Dedifferentiated amniotic fluid mesenchymal stem cell (primary cell): Measurements from ENCODE around the gene PSEN1.

ENCODE experiments used
- DNase-seq: peaks from one replicate; pipeline ENCODE4 v3.0.0-alpha.2; 2016; ENCODE audit errors: extremely low spot score

Gene PSEN1

DNA sequence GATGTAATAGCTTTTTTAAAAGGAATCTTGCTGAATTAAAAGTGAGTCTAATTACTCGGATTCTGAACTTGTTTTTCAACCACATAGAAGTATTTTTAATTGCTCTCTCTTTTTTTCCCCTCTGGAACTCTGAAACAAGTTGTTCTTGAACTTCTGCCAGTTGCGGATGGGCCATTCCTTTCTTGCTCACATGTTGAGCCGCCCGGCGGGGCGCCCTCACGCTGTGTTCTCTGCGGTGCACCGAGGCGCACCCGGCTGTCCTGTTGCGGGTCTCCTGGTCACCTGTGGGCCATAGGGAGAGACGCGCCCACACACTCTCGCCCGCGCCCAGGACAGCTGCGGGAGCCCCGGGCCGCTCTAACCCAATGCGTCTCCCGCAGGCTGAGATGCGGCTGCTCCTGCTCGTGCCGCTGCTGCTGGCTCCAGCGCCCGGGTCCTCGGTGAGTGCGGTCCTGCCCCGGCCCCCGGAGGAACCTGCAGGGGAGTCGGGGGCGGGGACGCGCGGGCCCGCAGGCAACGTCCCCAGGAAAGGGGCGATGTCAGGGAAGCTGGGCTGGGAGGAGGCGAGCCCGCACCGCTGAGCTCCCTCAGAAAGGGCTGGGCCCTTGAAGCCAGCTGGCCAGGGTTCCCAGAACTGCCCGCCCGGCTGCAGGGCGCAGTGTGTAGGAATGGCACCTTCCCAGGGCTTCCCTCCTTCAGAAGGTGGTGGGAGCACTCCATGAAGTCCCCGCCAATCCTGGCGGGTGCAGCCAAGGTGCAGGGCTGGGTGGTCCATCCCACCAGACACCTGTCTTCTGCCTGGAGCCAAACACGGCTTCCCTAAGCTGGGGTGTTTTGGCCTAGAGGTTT lies 103.3 kb downstream of the PSEN1 start:
- DNase-seq: peak; percentile 42

DNA sequence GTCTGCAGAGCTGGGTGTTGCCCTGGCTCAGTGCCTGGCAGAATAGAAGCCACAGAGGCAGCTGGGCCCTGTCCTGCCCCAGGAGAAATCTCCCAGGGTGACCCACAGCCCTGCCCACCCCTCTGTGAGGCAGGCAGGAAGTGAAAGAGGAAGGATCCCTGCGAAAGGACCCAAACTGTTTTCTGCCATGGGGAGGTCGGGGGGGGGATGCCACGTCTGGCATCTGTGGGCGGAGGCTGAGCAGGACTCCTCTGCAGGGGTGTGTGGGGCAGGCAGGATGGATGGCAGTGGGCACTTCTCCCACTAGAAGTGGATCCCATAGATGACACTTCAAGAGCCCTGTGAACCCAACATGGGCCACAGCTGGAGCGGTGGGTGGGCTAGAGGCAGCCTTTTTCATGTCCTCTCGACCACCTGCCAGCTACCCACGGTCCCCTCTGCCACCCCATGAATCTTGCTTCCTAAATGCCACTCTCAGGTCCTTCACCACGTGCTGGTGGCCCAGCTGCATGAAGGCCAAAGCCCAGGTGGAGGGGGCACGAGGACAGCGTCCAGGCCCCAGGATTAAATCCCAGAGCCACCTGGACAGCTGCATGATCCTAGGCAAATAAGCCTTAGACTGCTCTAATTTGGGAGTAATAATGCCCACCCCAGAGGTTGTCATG lies 104.6 kb downstream of the PSEN1 start:
- no peak for DNase-seq

DNA sequence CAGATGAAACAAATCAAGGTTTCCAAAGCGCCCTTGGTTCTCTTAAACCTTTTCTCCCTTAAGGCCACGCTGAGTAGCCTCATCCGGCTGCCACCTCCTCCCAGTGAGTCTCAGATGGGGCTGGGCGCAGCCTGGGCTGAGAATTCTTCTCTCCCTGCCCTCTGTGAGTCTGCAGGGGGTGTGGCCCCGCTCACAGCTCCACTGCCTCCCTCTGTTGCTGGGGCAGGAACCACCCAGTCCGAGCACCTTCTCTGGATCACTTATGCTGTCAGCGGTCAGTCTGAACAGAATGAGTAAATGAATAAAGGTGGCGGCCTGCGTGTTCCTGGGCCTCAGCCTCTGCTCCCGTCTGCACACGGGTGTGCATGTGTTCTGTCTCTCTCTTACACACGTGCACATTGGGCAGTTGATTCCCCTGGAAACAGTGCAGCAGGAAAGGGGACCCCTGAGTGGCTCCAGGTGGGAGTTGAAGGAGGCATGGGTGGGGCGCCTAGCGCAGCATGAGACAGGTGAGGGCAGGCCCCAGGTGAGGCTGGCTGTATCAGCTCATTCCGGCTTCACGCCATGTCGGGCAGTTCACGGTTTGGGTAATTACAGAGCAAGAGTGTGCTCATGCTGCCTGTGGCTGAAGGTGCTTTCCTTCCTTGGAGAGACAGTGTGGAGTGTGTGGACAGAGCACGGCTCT lies 105.3 kb downstream of the PSEN1 start:
- DNase-seq: no peak

DNA sequence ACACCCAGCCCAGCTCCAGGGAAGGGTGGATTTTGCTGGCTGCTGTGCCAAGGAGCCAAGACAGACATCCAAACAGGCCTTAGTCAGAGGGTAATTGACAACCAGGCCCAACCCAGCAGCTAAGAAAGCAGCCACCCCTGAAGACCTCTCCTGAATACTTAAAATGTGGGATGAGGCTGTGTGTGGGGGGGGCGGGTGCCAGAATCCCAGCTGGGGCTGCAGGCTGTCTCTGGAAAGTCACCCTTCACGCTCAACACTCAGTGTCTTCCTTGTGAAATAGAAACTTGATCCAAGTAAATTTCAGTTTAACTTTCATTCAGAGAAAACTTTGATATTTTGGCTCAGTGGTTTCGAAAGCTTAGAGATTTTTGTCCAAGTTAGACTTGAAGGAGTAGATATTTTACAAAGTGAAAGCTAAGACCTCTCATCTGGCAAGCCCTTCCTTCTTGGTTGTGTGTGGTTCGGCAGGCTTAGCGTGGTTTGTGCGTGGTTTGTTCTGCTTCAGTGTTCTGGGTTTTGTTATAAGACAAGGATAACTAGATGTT lies 106.1 kb downstream of the PSEN1 start:
- no peak for DNase-seq

DNA sequence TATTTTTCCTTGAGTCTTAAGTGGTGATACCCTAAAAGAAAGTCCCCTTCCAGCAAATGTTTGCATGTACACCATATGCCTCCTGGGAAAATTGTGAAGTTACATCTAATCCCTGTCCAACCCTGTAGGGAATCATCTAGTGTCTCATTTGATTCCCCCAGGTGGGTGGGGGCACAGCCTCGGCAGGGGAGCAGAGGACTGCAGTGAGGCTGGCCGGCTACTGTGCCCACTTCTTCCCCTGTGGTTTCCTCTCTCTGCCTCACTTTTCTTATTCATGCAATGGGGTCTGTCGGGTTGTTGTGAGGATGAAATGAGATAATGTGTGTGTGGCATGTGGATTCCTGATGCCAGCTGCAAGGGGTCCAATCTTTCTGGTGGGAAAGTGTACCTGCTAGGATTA lies 107.0 kb downstream of the PSEN1 start:
- no peak for DNase-seq

DNA sequence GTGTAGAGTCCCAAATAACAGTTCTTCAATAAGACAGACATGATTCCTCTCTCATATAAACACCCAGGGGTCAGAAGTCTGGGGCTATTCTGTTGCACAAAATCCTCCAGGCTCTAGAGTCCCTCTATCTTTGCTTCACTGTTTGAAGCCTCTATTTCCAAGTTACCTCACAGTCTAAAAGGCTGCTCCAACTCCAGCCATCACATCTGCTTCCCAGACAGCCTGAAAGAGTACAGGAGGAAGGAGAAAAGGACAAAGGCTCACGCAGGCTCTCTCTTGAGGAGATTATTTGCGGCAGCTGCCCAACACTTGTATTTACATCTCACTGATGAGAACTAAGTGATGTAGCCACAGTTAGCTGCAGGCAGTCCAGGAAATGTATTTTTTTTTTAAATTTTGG lies 107.4 kb downstream of the PSEN1 start:
- DNase-seq: no peak

DNA sequence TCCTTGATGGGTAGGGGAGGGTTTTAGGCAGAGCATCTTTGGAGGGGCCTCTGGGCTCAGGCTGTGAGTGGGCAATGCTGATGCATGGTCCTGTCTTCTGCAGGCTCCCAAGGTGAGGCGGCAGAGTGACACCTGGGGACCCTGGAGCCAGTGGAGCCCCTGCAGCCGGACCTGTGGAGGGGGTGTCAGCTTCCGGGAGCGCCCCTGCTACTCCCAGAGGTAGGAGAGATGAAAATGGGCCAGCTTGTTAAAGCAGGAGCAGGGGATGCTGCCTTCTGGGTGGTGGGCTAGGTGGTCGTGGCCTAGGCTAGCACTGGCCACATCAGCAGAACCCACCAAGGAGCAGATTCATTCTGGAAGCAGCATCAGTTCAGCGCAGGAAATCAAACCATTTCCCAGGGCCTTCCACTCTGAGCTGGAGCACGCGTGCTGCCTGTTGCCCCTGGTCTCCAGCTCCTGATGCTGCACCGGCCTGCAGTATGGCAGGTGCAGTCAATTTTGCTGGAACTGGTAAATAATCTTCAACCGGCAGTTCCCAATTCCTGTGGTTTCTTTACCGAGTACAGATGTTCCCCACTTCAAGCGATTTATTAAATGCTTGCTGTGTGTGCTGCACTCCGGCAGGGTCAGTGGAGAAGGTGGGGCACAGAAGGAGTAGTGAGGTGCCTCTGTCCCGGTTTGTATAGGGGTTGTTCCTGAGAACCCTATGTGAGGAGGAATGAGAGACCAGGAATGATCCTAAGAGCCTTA lies 108.4 kb downstream of the PSEN1 start:
- no peak for DNase-seq

DNA sequence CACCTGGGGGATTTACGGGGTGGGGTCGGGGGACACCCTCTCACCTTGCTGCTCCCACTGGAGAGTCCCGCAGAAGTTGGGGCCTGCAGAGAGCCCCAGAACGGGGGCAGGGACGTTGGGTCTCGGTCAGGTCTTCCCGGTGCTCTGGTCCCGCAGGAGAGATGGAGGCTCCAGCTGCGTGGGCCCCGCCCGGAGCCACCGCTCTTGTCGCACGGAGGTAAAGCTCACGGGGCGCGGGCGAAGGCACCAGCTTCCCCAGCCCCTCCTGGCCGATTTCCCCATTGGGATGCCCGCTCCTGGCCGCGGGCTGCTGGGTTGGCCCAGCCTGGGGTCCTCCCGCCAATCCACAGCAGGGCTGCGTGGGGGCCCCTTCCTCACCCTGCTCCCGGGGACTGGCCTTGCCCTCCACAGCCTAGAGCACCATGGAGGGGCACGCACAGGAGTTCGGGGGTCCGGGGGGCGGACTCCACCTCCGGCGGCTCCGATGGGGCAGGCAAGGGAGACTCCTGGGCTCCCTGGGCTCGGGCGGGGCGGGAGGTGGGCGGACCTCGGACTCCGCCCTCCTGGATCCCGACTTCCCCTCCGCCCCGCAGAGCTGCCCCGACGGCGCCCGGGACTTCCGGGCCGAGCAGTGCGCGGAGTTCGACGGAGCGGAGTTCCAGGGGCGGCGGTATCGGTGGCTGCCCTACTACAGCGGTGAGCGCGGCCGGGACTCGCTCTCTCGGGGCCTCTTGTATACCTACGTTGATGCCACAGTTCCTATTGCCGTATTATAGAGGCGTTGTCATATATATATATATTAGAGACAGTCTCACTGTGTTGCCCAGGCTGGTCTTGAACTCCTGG lies 109.4 kb downstream of the PSEN1 start:
- DNase-seq: no peak

DNA sequence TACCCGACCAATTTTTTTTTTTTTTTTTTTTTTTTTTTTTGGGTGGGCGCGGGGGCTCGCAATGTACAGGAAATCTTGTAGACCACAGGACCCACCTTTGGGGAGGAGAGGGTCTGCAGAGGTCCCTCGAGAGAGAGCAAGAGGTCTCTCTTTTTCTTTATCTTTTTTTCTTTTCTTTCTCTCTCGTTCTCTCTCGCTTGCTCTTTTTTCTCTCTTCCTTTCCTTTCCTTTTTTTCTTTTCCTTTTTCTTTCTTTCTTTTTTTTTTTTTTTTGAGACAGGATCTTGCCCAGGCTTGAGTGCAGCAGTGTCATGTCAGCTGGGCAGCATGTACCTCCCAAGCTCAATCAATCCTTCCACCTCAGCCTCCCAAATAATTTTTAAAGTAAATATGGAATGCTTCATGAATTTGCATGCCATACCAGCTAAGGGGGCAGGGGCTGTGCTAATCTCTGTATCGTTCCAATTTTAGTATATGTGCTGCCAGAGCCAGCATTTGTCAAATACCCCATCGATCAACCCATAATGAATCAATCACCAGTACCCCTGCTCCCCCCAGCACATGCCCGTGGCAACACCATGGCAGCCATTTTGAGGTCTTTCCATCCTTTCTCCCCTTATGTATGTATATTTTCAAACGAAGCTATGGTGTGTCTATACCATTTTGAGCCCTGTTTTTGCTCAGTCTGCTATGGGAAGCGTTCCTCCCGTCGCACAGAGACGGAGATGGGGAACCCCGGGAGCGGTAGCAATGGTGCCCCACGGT lies 110.3 kb downstream of the PSEN1 start:
- no peak for DNase-seq

DNA sequence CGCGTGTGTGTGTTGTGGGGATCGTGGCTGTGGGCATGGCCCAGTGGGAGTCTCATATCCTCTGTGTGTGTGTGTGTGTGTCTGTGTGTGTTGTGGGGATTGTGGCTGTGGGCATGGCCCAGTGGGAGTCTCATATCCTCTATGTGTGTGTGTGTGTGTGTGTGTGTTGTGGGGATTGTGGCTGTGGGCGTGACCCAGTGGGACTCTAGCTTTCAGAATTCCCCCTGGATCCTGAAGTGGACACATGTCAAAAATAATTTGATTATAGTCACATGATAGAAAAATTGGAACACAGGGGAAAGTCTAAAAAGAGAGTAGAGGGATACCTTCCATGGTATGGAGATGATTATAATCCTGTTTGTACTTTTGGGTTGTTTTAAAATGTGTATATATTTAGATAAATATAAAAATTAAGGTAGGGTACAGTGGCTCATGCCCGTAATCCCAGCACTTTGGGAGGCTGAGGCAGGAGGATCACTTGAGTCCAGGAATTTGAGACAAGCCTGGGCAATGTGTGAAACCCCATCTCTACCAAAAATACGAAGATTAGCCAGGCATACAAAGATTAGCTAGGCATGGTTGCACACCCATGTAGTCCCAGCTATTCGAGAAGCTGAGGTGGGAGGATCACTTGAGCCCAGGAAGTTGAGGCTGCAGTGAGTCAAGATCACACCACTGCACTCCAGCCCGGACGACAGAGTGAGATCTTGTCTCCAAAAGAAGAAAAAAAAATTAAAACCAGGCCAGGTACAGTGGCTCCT lies 112.0 kb downstream of the PSEN1 start:
- DNase-seq: no peak

DNA sequence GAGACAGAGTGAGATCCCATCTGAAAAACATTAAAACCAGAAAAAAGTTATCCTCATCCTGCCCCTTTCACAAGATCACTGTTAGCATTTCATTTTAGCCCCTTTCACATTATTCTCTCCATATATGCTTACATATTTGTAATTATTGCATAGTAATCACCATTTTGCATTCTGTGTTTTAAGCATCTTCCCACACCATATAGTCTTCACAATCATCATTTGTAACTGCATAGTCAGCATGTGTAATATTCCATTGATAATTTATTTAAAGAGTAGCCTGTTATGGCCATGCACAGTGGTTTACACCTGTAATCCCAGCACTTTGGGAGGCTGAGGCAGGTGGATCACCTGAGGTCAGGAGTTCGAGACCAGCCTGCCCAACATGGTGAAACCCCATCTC lies 112.8 kb downstream of the PSEN1 start:
- no peak for DNase-seq

DNA sequence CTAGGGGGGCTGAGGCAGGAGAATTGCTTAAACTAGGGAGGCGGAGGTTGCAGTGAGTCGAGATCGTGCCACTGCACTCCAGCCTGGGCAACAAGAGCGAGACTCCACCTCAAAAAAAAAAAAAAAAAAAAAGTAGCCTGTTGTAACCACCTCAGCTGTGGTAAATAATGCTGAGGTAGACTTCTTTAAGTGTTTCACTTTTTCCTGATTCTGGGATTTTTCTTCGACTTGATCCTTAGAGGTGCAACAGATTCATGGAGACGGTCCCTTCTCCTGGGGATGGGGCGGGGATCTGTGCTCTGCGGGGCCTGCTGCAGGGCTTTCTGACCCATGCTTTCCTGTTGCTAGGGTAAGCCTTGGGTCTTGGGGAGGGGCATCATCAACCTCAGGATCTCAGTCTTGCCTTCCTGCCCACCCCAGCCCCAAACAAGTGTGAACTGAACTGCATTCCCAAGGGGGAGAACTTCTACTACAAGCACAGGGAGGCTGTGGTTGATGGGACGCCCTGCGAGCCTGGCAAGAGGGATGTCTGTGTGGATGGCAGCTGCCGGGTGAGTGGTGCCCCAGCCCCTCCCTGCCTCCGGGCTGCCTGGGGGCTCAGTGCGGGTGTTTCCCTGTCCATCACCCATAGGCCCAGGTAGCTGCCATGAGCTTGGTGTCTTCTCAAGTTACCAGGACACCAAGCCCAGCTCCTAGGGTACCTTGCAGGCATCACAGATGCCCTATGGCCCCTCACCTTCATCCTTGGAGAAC lies 113.4 kb downstream of the PSEN1 start:
- DNase-seq: no peak

DNA sequence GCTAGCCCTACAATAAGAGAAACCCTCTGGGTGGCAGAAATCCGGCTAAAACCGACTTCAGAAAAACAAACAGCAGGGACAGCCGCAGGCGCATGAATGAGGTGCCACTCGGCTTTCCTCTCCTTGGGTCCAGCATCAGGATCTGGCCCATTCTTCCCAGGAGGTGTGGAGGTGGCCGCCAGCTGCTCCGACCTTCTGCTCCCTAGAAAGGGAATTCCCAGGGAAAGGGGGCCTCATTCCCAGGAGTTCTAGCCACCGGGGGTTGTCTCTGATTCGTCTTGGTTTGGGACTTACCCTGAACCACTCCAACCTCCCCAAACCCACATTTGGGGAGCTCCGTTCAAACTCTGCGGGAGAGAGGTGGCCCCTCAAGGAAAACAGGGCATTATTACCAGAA lies 114.0 kb downstream of the PSEN1 start:
- no peak for DNase-seq

DNA sequence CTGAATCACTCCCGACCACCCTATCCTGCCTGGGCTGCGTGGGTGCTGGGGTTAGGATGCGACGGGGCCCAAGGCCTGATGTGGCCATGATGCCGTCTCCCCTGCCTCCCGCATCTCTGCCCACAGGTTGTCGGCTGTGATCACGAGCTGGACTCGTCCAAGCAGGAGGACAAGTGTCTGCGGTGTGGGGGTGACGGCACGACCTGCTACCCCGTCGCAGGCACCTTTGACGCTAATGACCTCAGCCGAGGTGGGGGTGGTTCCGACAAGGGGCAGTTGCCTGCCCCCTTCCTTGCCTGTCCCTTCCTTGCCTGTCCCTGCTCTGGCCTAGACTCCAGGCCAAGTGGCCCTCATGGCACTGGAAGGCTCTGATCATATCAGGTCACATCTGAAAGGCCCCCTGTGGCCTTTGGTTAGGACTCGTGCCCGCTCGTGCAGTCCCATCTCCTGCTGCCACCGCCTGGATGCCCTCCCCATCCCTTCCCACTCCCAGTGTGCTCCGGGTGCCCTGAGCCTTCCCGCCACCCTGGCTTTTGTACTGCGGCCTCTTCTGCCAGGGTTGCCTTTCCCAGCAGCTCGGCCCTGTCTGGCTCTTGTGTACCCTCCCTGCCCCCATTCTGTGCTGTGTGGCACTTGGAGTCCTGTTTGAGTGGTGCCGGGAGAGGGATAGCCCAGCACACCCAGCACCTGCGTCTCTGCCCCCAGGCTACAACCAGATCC lies 114.6 kb downstream of the PSEN1 start:
- no peak for DNase-seq

DNA sequence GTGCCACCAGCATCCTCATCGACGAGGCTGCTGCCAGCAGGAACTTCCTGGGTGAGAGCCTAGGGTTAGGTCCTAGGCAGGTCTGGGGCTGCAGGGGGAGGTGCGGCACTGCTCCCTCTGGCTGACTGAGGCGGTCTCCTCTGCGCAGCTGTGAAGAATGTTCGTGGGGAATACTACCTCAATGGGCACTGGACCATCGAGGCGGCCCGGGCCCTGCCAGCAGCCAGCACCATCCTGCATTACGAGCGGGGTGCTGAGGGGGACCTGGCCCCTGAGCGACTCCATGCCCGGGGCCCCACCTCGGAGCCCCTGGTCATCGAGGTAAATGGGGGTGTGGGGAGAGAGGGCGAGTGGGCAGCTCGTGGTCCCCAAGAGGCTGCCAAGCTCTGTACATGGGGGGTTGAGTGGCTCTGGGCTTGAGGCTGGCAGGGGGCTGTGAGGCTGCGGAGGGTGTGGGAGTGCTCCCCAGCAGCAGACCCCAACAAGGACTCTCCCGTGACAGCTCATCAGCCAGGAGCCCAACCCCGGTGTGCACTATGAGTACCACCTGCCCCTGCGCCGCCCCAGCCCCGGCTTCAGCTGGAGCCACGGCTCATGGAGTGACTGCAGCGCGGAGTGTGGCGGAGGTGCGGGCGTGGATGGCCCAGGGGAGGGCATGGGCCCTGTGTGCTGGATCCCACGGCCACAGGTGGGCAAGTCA lies 115.4 kb downstream of the PSEN1 start:
- no peak for DNase-seq

DNA sequence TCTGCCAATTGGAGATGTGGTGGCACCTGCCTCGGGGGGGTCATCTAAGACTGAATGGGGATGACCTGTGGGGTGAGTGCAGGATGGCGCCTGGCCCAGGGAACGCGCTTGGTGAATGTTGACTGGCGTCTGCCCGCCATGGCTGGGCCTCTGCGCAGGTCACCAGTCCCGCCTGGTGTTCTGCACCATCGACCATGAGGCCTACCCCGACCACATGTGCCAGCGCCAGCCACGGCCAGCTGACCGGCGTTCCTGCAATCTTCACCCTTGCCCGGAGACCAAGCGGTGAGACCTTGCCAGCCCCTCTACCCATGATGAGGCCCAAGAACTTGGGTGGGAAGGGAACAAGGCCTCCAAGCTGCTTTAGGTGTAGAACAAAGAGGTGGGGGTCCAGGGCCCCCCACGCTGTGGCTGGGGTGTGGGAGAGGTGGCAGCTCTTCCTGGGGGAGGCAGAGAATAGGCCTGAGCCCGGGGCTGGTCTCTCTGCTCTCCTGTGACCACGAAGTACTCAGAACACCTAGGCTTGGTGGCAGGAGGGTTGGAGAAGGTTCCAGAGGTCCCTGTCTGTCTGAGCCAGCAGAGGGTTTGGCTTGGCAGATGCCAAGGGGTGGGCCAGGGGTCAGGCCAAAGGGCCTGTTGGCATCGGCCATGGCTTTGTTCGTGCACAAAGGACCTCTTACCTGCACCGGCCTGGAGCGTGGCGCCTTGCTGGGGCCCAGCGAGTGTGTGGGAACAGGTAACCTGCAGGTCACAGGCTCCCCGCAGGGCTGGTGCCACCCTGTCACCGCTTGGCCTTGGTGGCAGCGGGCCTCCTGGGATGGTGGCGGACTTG lies 116.4 kb downstream of the PSEN1 start:
- no peak for DNase-seq

DNA sequence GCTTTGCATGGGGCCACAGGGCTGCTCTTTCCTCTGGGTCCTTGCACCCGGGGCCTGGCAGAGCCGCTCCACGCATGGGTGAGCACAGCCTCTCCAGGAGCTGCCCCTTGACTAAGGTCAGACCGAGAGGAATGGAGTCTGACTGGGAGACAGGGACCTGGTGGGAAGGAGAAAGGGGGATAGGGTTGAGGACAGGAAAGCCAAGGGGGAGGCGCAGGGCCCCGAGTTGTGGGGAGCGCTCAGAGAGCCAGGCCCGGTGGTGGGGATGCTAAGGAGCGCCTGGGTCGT lies 117.0 kb downstream of the PSEN1 start:
- no peak for DNase-seq
